Measurements from ENCODE around the gene LPCAT3.
"Not testable (repeated sequence)": the region's sequence is repeated elsewhere in the genome, so short reads cannot be mapped to it uniquely, and the experiment has no call there.

Gene LPCAT3, protein sequence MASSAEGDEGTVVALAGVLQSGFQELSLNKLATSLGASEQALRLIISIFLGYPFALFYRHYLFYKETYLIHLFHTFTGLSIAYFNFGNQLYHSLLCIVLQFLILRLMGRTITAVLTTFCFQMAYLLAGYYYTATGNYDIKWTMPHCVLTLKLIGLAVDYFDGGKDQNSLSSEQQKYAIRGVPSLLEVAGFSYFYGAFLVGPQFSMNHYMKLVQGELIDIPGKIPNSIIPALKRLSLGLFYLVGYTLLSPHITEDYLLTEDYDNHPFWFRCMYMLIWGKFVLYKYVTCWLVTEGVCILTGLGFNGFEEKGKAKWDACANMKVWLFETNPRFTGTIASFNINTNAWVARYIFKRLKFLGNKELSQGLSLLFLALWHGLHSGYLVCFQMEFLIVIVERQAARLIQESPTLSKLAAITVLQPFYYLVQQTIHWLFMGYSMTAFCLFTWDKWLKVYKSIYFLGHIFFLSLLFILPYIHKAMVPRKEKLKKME

GRCh38 chr12:7018350-7019042, at the start of gene LPCAT3:
LPCAT3 (minus strand) TSS chr12:7018476; CDS start chr12:7018424, 52 bp downstream.
- DNase-seq (ENCODE audit: low read depth), result peak; percentile 86

DNA sequence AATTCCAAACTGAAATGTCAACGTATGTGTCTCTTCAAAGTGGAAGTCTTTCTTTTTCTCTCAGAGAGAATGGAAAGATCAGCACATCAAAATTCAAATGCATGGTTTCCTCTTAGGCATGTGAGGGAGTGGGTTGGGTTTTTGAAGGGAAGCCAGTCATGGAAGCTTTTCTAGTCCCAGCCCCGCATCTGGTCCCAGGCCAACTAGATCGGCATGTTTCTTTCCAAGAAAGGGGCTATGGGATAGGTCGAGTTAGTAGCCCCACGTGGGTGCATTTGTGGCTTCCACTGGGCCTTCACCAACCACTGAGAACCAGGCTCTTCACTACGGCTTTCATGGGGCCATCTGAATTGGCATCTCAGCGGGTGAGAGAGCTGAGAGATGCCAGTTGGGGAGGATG, 48.8 kb upstream of the LPCAT3 start:
- no peak for DNase-seq (ENCODE audit: low read depth)

- no peak for DNase-seq (ENCODE audit: low read depth)
Measured at GRCh38 chr12:7066596-7066995, 48.3 kb upstream of the LPCAT3 start.

- no peak for DNase-seq (ENCODE audit: low read depth)
Measured at GRCh38 chr12:7065073-7065623, 46.9 kb upstream of the LPCAT3 start.

DNA sequence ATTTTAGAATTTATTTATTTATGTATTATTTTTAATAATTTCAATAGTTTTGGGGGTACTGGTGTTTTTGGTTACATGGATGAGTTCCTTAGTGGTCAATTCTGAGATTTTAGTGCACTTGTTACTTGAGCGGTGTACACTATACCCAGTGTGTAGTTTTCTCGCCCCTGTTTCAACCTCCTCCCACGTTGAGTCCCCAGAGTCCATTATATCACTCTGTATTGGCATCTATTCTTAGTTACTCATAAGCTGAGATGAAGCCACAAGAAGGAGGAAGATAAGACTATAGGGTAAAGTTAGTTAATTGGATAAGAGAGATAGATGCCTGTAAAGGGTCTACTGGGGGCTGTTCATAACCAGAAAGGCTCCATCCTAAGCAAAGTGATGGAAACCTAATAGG, 46.2 kb upstream of the LPCAT3 start:
- no peak for DNase-seq (ENCODE audit: low read depth)

DNA sequence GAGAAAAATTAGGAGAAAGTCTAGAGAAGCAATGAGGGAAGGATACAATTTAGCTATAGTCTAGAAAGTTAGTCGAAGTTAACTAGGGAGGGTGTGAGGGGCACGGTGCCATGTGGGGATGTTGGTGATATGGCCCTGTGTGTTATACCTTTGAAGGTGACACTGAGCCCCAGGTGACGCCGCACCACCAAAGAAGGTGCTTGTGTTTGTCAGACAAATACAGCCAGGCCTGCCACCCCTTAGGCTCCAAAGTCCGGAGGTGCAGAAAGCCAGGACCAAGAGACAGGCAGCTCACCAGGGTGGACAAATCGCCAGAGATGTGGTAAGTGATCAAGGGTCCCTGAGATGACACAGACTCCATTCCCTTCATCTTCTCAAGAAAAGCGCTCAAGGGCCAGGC, 43.3 kb upstream of the LPCAT3 start:
- DNase-seq (ENCODE audit: low read depth), result no peak

DNA sequence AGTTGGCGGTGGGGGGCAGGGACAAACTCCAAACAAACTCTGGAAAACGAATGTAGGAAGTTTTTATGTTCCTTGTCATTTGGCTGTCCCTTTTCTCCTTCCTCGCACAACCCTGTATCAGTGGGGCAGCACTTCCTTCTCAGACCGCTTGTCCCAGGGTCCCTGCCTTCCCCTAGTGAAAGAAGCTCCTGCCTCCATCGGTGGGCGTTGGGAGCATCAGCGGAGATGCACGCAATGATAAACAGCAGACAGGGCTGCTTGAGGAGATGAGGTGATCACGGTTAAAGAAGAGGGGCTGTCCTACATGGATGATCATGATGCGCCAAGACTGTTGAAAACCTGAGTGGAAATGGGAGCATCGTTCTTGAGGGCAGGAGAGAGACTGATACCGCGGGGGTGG, 42.9 kb upstream of the LPCAT3 start:
- no peak for DNase-seq (ENCODE audit: low read depth)

GRCh38 chr12:7060353-7060954, 42.2 kb upstream of the LPCAT3 start, which contains the start of gene C1S:
C1S (plus strand) TSS chr12:7060718; CDS start chr12:7061913, 1,195 bp downstream.
- DNase-seq (ENCODE audit: low read depth), result peak; percentile 98

- no peak for DNase-seq (ENCODE audit: low read depth)
Measured at GRCh38 chr12:7059780-7060179, 41.5 kb upstream of the LPCAT3 start.

DNA sequence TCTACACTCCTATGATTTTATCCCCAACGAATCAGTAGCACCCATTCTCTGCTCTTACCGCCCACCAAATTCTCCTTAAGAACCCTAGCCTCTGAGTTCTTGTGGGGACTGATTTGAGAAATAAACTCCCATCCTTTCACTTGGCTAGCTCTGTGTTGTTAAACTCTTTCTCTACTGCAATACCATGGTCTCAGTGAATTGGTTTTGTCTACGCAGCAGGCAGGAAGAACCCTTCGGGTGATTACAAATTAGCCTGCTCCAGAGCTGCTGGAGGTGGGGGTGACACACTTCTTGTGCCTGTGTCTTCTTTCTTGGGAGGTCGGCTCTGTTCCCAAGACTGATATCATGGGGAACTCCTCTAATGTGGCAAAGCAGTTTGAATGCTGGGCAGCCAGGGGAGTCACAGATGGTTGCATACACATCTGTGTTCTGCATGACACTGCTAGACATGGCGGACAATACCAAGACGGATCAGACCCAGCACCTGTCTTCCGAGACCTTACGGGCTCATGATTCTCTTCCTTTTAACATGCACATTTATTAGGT, 40.6 kb upstream of the LPCAT3 start:
- DNase-seq (ENCODE audit: low read depth), result no peak

- no peak for DNase-seq (ENCODE audit: low read depth)
Measured at GRCh38 chr12:7058163-7058845, 40.0 kb upstream of the LPCAT3 start.

DNA sequence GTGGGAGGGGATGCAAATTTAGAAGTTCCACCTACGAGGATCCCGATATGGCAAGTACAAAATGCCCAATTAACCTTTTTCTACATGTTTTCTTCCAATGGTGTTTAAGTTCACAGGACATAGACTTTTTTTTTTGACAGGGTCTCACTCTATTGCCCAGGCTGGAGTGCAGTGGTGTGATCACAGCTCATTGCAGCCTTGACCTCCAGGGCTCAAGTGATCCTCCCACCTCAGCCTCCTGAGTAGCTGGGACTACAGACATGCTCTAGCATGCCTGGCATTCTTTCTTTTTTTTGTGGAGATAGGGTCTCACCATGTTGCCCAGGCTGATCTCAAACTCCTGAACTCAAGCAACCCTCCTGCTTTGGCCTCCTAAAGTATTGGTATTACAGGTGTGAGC, 37.5 kb upstream of the LPCAT3 start:
- not testable (repeated sequence) for DNase-seq (ENCODE audit: low read depth)

- DNase-seq (ENCODE audit: low read depth), result no peak
Measured at GRCh38 chr12:7054925-7055324, 36.6 kb upstream of the LPCAT3 start.

DNA sequence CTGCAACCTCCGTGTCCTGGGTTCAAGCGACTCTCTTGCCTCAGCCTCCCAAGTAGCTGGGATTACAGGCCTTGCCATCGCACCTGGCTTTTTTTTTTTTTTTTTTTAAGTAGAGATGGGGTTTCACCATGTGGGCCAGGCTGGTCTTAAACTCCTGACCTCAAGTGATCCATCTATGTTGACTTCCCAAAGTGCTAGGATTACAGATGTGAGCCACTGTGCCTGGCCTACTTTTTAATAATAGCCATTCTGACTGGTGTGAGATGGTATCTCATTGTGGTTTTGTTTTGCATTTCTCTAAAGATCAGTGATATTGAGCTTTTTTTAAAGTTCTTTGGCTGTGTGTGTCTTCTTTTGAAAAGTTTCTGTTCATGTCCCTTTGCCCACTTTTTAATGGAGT, 31.7 kb upstream of the LPCAT3 start:
- DNase-seq (ENCODE audit: low read depth), result not testable (repeated sequence)

GRCh38 chr12:7049445-7049951, 31.2 kb upstream of the LPCAT3 start:
- not testable (repeated sequence) for DNase-seq (ENCODE audit: low read depth)

DNA sequence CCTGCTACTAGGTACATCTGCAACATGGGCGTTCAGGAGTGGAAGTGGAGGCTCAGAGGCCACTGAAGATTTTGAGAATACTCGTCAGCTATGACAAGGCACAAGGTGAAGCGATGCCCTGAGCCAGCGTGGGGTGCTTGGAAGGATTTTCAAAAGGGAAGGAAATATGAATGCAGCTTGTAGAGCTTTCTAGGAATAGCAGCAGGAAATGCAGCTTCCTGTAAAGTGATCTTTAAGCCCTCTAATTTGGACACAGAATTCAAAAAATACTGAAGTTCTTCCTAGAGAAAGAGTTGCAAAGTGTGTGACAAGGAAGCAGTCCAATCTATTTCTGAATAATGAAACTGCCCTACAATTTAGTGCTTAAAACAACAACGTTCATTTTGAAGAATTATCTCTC, 29.0 kb upstream of the LPCAT3 start:
- DNase-seq (ENCODE audit: low read depth), result no peak

- DNase-seq (ENCODE audit: low read depth), result no peak
Measured at GRCh38 chr12:7046383-7047105, 28.3 kb upstream of the LPCAT3 start.

GRCh38 chr12:7045913-7046312, 27.6 kb upstream of the LPCAT3 start:
- DNase-seq (ENCODE audit: low read depth), result no peak

- DNase-seq (ENCODE audit: low read depth), result no peak
Measured at GRCh38 chr12:7042842-7043241, 24.6 kb upstream of the LPCAT3 start.

DNA sequence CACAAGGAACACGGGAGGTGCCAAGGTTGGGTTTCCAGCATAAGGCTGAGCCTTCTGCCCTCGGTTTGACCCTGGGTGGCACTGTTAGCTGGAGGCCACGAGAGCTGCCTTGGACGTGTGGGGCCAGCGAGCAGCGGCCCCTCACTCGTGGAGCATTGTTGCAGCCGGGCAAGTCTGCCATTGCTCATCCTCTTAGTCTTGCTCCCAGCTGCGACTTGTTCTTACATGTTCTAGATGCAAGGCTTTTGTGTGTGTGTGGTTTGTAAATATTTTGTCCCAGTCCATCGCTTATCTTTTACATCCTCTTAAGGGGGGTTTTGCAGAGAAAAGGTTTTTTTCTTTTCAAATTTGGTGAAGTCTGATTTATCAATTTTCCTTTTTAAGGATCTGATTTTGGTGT, 21.1 kb upstream of the LPCAT3 start:
- no peak for DNase-seq (ENCODE audit: low read depth)

DNA sequence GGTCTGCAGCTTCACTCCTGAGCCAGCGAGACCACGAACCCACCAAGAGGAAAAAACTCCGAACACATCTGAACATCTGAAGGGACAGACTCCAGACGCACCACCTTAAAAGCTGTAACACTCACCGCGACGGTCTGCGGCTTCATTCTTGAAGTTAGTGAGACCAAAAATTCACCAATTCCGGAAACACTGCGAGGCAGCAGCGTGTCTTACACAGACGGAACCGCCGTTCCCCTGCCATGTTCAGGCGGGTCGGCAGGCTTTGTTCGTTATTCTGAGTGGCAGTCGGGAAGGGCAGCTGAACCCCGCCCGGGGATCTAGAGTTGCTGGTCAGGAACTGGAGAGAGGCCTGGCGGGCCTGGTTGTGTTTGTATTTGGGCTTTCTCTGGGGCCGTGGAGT, 20.3 kb upstream of the LPCAT3 start:
- DNase-seq (ENCODE audit: low read depth), result no peak

Measured in GM04504 (cell line).